GM18502 (cell line): ENCODE results near the gene PRKCZ.

Experiments
- ATAC-seq: cut with Tn5 transposase; IDR thresholded peaks from one replicate; pipeline ENCODE4 v1.9.1; 2021; ENCODE audit warnings: mild to moderate bottlenecking; ENCODE audit not compliant: unreplicated experiment, poor library complexity

Gene PRKCZ

DNA sequence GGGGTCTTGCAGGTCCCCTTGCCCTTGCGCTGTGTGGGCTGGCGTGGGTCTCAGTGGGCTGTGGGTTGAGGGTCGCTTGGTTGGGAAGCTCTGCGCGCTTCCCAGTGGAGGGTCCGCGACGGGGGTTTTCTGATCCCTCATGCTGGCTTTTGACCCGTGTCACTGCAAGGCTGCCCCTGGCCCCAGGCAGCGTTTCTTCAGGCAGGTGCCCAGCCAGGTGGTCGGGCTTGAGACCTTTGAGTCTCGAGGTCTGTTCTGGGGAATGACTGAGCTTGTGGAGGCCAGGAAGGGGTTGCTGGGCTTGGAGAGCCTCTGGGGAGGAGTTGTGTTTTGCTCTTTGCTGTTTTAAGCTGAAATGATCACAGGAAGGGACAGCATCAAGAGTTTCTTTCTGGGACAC is 183.3 kb downstream of the PRKCZ start:
- ATAC-seq = no peak

DNA sequence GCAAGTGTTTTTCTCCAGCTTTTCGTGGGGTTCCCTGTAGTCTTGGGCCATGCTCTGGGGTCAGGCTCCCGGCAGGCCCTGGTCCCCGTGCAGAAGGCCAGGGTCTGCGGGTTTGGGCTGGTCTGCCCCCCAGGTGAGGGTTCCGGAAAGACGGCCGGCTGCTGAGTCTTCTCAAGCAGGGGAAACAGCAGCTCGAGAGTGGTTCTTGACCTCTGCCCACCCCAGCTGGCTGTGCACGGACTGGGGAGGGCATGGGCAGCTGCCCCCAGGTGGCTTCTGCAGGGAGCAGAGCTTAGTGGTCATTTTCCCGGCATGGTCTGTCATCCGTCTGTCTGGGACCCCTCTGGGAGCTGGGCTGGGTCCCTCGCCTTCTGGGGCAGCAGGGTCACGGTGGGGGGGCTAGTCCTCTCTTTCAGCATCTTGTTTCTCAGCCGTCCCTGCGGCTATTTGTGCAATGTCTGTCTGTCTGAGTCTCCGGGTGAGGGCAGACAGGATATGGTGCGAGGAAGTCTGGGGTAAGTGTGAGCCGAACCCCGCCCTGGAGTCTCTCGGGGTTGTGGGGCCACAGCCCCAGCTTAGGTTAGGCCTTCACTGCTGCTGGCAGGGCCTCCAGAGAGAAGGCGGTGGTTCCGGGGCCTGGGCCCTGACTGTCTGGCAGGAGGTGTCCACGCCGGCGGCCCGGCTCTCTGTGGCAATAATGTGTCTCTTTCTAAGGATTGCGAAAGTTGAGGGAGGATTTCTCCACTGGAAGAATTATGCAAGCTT is 184.0 kb downstream of the PRKCZ start:
- ATAC-seq = peak; percentile 64

DNA sequence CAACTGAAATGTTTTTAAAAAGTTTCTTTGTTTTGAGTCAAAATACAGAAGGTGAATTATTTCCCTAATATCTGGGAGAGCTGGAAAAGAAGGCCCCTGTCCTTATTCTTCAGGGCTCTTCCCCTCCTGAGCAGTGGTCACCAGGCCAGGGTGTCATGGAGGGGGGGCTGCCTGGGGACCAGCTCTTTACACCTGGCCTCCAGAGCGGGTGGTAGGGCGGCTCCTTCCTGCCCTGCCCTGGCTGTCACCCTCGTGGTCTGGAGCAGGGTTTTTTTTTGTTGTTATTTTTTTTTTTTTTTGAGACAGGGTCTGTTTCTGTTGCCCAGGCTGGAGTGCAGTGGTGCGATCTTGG is 184.5 kb downstream of the PRKCZ start:
- no peak for ATAC-seq
